H9 (cell line): ENCODE results near the gene CDAN1. TPM values are rescaled to one million over a fixed set of nuclear protein-coding genes. Genes with fewer than 3 reads are reported as not detected.
A peak's percentile ranks its signal among the peaks of the same experiment; 100 is the strongest.

ENCODE experiments used
- DNase-seq: peaks from one replicate; pipeline ENCODE4 v3.0.0-alpha.2; 2017
- H2AFZ ChIP-seq: one replicate; pipeline ENCODE4 v1.6.1; 2013; ENCODE audit warnings: mild to moderate bottlenecking, low read length, control low read depth, moderate library complexity
- H2AK5ac ChIP-seq: 2 replicates; pipeline ENCODE4 v1.6.1; 2013; ENCODE audit warnings: low read length, control low read depth, mixed read lengths; ENCODE audit not compliant: insufficient read length
- H2BK120ac ChIP-seq: one replicate; pipeline ENCODE4 v1.6.1; 2013; ENCODE audit warnings: low read depth, mild to moderate bottlenecking, low read length, control low read depth, inconsistent platforms; ENCODE audit not compliant: poor library complexity, severe bottlenecking
- H2BK12ac ChIP-seq: 2 replicates; pipeline ENCODE4 v1.6.1; 2013; ENCODE audit warnings: low read length, control low read depth, mixed read lengths, low read depth; ENCODE audit not compliant: insufficient read length
- H2BK15ac ChIP-seq: 2 replicates; pipeline ENCODE4 v1.6.1; 2013; ENCODE audit warnings: low read depth, low read length, control low read depth
- H2BK20ac ChIP-seq: one replicate; pipeline ENCODE4 v1.6.1; 2013; ENCODE audit warnings: low read depth, mild to moderate bottlenecking, low read length, control low read depth, inconsistent platforms; ENCODE audit not compliant: poor library complexity, severe bottlenecking
- H2BK5ac ChIP-seq: 2 replicates; pipeline ENCODE4 v1.6.1; 2013; ENCODE audit warnings: low read length, control low read depth, mixed read lengths; ENCODE audit not compliant: insufficient read length
- H3K14ac ChIP-seq: 2 replicates; pipeline ENCODE4 v1.6.1; 2013; ENCODE audit warnings: low read length, control low read depth; ENCODE audit not compliant: insufficient read depth
- H3K18ac ChIP-seq: 2 replicates; pipeline ENCODE4 v1.6.1; 2013; ENCODE audit warnings: low read depth, mild to moderate bottlenecking, mixed read lengths, low read length, control low read depth; ENCODE audit not compliant: insufficient read length
- H3K23ac ChIP-seq: 2 replicates; pipeline ENCODE4 v1.6.1; 2013; ENCODE audit warnings: low read length, control low read depth, mixed read lengths, low read depth; ENCODE audit not compliant: insufficient read length
- H3K23me2 ChIP-seq: 2 replicates; pipeline ENCODE4 v1.6.1; 2013; ENCODE audit warnings: low read depth, mild to moderate bottlenecking, mixed read lengths, low read length, control low read depth; ENCODE audit not compliant: insufficient read length, poor library complexity, severe bottlenecking
- H3K27ac ChIP-seq: 2 replicates; pipeline ENCODE4 v1.5.1; 2013; ENCODE audit warnings: low read length, control low read depth, mixed read lengths, low read depth; ENCODE audit not compliant: insufficient read length
- H3K27me3 ChIP-seq: 2 replicates; pipeline ENCODE4 v1.6.1; 2013; ENCODE audit warnings: low read length, control low read depth, inconsistent platforms; ENCODE audit not compliant: insufficient read depth
- H3K4ac ChIP-seq: 2 replicates; pipeline ENCODE4 v1.6.1; 2013; ENCODE audit warnings: low read depth, mild to moderate bottlenecking, control low read depth, inconsistent platforms, low read length, moderate library complexity
- H3K4me1 ChIP-seq: 2 replicates; pipeline ENCODE4 v1.6.1; 2013; ENCODE audit warnings: low read length, control low read depth, inconsistent platforms; ENCODE audit not compliant: insufficient read depth
- H3K4me2 ChIP-seq: 2 replicates; pipeline ENCODE4 v1.6.1; 2013; ENCODE audit warnings: low read length, control low read depth, mixed read lengths; ENCODE audit not compliant: insufficient read length, insufficient read depth
- H3K56ac ChIP-seq: 2 replicates; pipeline ENCODE4 v1.6.1; 2013; ENCODE audit warnings: low read depth, mild to moderate bottlenecking, mixed read lengths, low read length, control low read depth; ENCODE audit not compliant: insufficient read length
- H3K79me1 ChIP-seq: 2 replicates; pipeline ENCODE4 v1.6.1; 2013; ENCODE audit warnings: low read depth, mild to moderate bottlenecking, moderate library complexity, low read length, control low read depth, inconsistent platforms; ENCODE audit not compliant: insufficient read depth, poor library complexity, severe bottlenecking
- H3K79me2 ChIP-seq: 2 replicates; pipeline ENCODE4 v1.6.1; 2013; ENCODE audit warnings: low read length, control low read depth, inconsistent platforms; ENCODE audit not compliant: insufficient read depth
- H3K9ac ChIP-seq: 2 replicates; pipeline ENCODE4 v1.6.1; 2013; ENCODE audit warnings: low read length, control low read depth, mixed read lengths; ENCODE audit not compliant: insufficient read length; ENCODE audit errors: extremely low read depth
- H3K9me3 ChIP-seq: one replicate; pipeline ENCODE4 v1.6.1; 2013; ENCODE audit warnings: low read depth, low read length, inconsistent platforms; ENCODE audit not compliant: control insufficient read depth
- H3T11ph ChIP-seq: one replicate; pipeline ENCODE4 v1.6.1; 2013; ENCODE audit warnings: mild to moderate bottlenecking, low read length, control low read depth, inconsistent platforms
- H4K20me1 ChIP-seq: one replicate; pipeline ENCODE4 v1.6.1; 2013; ENCODE audit not compliant: control insufficient read depth, insufficient read length, insufficient read depth
- H4K5ac ChIP-seq: 2 replicates; pipeline ENCODE4 v1.6.1; 2013; ENCODE audit warnings: low read depth, mild to moderate bottlenecking, mixed read lengths, low read length, control low read depth; ENCODE audit not compliant: insufficient read length
- H4K8ac ChIP-seq: replicated peaks from 2 replicates; pipeline ENCODE4 v1.6.1; 2013; ENCODE audit warnings: low read length, control low read depth, mixed read lengths, low read depth; ENCODE audit not compliant: insufficient read length
- H4K91ac ChIP-seq: 2 replicates; pipeline ENCODE4 v1.6.1; 2013; ENCODE audit warnings: low read depth, mild to moderate bottlenecking, moderate library complexity, mixed read lengths, low read length, control low read depth; ENCODE audit not compliant: insufficient read length
- H3K27ac Mint-ChIP-seq, 3 experiments: 2 replicates in 2 of 3; 3 replicates in 1 of 3; pipeline ENCODE4 v1.8.0; 2020 to 2021; ENCODE audit warnings: mixed read lengths in 3 of 3, mild to moderate bottlenecking in 1 of 3, moderate library complexity in 1 of 3
- H3K27me3 Mint-ChIP-seq: 2 replicates; pipeline ENCODE4 v1.8.0; 2021; ENCODE audit warnings: low read depth, mild to moderate bottlenecking, moderate library complexity, mixed read lengths
- H3K36me3 Mint-ChIP-seq, 3 experiments: 2 replicates in 2 of 3; 3 replicates in 1 of 3; pipeline ENCODE4 v1.8.0; 2020 to 2021; ENCODE audit warnings: low read depth in 3 of 3, mixed read lengths in 3 of 3; ENCODE audit not compliant: insufficient read depth in 1 of 3
- H3K4me1 Mint-ChIP-seq, 2 experiments: 2 replicates each; pipeline ENCODE4 v1.8.0; 2020; ENCODE audit warnings: mixed read lengths in 2 of 2
- H3K4me3 Mint-ChIP-seq, 2 experiments: 2 replicates in 1 of 2; 3 replicates in 1 of 2; pipeline ENCODE4 v1.8.0; 2020 to 2021; ENCODE audit warnings: mild to moderate bottlenecking in 2 of 2, mixed read lengths in 2 of 2, moderate library complexity in 1 of 2
- H3K9me3 Mint-ChIP-seq, 2 experiments: 2 replicates in 1 of 2; 3 replicates in 1 of 2; pipeline ENCODE4 v1.8.0; 2020; ENCODE audit warnings: mild to moderate bottlenecking in 2 of 2, mixed read lengths in 2 of 2, moderate library complexity in 1 of 2
- WGBS: extraction: QIAGEN DNeasy Blood & Tissue Kit; methylation state at CpG from one replicate; pipeline ENCODE4 v1.1.7; 2013; ENCODE audit warnings: missing lambda C conversion rate, low lambda C conversion rate, mixed read lengths; ENCODE audit not compliant: insufficient read length; ENCODE audit errors: extremely low coverage; 5-methylcytosine and 5-hydroxymethylcytosine counted together
- total RNA-seq: library from RNA; stranded (reverse); gene quantifications from 2 replicates; pipeline ENCODE4 v1.2.1, GENCODE V29; 2021
- TF ChIP-seq, protein P1 (sequence below): fragments of 200-600 bp; sonication (generic); conservative IDR thresholded peaks from 3 replicates; pipeline ENCODE4 v1.8.0; 2021; ENCODE audit warnings: antibody characterized with exemption, mild to moderate bottlenecking

CDAN1 gene
- total RNA-seq, 1 experiment from 2014 or later: 20.4 TPM

DNA sequence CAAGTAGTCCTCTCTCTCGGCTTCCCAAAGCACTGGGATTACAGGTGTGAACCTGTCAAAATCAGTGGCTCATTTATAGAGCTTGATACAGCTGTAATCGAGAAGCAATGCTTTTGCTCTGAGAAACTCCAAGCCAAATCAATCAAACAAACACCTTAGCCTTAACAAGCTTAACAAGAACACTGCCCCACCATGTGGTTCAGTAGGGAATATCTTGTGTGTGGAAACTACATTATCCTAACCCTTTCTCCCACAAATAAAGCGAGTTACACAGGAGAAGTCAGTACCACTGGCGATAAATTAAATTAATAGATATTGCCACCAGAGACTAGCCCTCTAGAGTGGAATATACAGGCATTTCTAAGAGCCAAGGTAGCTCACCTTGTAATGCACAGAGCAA lies 13.9 kb downstream of the CDAN1 start:
- Histone ChIP-seq H3K9ac (no peak overlapping the region), H3K23me2 (no peaks in the 10 kb centered on the region), H2BK12ac (no peak overlapping the region), H2BK20ac (no peak overlapping the region), H3K79me1 (no peaks in the 10 kb centered on the region), H3K4me1 (no peaks in the 10 kb centered on the region), H2BK120ac (no peak overlapping the region), H4K5ac (no peak overlapping the region), H3K23ac (no peak overlapping the region), H3K14ac (no peak overlapping the region), H4K91ac (no peak overlapping the region), H3K18ac (no peak overlapping the region), H3K79me2 (no peaks in the 10 kb centered on the region), H3K4me2 (no peak overlapping the region), H2AFZ (no peak overlapping the region), H3K9me3 (no peaks in the 10 kb centered on the region), H3K56ac (no peak overlapping the region), H3K27ac (no peak overlapping the region), H2AK5ac (no peak overlapping the region), H2BK15ac (no peak overlapping the region), H2BK5ac (no peak overlapping the region), H3K27me3 (no peaks in the 10 kb centered on the region), H4K8ac (no peak overlapping the region), H3T11ph (no peak overlapping the region), H3K4ac (no peak overlapping the region), H4K20me1 (no peaks in the 10 kb centered on the region)
- Mint-ChIP-seq H3K4me3 (no peak overlapping the region), H3K27ac (no peak overlapping the region), H3K4me1 (no peaks in the 10 kb centered on the region), H3K9me3 (no peaks in the 10 kb centered on the region), H3K36me3 (peaks cover 15 to 62% (median 57%) of the 10 kb centered on the region in 3 experiments), H3K27me3 (no peaks in the 10 kb centered on the region; the same call in 1 of the 2 replicates)
- TF ChIP-seq, protein P1, sequence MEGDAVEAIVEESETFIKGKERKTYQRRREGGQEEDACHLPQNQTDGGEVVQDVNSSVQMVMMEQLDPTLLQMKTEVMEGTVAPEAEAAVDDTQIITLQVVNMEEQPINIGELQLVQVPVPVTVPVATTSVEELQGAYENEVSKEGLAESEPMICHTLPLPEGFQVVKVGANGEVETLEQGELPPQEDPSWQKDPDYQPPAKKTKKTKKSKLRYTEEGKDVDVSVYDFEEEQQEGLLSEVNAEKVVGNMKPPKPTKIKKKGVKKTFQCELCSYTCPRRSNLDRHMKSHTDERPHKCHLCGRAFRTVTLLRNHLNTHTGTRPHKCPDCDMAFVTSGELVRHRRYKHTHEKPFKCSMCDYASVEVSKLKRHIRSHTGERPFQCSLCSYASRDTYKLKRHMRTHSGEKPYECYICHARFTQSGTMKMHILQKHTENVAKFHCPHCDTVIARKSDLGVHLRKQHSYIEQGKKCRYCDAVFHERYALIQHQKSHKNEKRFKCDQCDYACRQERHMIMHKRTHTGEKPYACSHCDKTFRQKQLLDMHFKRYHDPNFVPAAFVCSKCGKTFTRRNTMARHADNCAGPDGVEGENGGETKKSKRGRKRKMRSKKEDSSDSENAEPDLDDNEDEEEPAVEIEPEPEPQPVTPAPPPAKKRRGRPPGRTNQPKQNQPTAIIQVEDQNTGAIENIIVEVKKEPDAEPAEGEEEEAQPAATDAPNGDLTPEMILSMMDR: peak; percentile 53
- WGBS: no CpG with 5 or more reads among the region's 4 CpGs
- DNase-seq: no peak
